ENCODE results near the gene KCNK5. TPM values are rescaled to one million over a fixed set of nuclear protein-coding genes. Genes with fewer than 3 reads are reported as not detected.

KCNK5 gene
- total RNA-seq, 1 donor from 2014 or later, result 15.6 TPM

DNA sequence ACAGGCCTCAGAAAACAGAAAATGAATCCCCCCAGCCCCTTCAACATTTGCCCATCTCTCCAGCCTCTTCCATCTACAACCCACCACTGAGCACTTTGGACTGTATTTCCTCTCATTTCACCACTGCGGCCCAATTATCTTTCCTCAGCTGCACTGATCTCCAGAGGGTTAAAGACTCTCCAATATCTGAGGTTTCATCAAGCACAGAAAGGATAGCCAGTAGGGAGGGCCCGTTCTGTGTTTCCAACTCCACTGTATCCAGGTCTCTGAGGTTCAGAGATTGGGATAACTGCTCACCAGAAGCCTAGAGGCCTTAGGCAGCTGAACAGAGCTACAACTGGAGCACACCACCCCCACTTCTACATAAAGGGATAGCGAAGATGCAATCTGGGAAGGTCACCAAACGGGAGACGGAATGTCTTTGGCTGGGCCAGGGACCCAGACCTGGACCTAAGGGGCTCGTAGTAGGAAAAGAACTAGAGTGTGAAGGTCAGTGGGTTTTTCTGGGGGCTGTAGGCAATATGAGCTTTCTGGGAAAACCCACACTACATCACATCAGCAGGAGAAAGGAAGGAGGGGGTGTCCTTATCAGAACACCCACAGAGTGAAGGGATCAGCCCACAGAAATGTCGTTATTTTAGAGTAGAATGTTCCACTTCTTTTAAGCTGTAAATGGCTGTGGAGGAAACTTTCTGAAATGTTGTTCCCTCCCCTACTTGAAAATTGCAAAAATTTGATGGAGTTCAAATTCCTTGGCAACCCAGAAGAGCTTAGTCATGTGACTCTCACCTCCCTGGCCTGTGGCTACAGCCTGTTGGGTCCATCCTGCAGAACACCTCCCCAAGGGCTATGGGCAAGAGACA, 7.3 kb downstream of the KCNK5 start:
- intact Hi-C loops (cut with DNase I), result no loop called here
- ATAC-seq, result no peak

DNA sequence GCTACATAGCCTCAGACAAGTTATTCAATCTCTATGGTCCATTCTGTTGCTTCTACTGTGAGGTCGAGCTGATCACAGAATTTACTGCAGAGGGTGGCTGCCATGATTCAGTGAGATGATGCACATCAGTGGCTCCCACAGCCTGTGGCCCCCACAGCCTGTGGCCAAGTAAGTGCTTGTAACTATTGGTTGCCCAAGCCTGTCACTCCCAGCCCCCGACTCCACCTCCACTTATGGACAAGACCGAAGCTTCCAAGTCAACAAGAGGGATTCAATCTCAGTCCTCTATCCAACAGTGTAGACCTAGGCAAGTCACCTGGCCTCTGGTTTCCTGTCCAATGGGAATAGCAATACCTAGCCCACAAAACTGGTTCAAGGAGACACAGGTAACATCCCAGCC, 8.2 kb downstream of the KCNK5 start:
- ATAC-seq, result no peak
- intact Hi-C loops (cut with DNase I), result no loop called here
- no peak for DNase-seq (ENCODE audit: low spot score)

More for the DNA sequence above, 7.3 kb downstream of the KCNK5 start:
- DNase-seq (ENCODE audit: low spot score), result no peak

DNA sequence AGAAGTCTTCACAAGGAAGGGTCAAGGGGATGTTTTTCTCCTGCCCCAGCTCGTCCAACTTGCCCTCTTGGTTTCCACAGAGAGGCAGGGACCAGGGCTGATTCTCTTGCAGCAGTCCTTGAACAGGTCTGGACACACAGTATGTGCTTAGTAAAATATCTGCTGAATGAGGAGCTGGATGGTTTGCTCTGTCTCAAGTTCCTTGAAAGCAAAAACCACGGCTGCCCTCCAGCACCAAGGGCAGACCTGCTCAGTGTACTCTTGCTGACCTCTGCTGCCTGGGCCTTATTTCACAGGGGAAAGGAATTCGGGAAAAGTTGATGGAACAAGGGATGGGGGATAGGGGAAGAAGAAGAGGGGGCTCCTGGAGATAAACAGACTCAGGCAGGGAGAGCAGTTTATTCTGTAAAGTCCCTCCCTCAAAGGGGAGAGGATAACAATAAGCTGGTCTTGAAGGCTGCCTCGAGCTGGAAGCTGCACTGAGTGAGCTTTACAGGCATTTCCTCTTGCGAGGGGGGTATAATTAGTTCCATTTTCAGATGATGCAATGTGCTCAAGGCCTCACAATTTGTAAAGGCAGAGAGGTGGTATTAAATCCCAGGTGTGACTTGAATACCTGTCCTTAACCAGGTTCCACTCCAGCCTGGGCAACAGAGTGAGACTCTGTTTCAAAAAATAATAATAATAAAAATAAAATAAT, 10.3 kb downstream of the KCNK5 start:
- ATAC-seq (no peak), DNase-seq (ENCODE audit: low spot score) (no peak)
- intact Hi-C loops (cut with DNase I), result no loop called here

- ATAC-seq, result peak; percentile 67
- no peak for DNase-seq (ENCODE audit: low spot score)
- intact Hi-C loops (cut with DNase I), result no loop called here
Observed at GRCh38 chr6:39217177-39217864, 12.0 kb downstream of the KCNK5 start.

DNA sequence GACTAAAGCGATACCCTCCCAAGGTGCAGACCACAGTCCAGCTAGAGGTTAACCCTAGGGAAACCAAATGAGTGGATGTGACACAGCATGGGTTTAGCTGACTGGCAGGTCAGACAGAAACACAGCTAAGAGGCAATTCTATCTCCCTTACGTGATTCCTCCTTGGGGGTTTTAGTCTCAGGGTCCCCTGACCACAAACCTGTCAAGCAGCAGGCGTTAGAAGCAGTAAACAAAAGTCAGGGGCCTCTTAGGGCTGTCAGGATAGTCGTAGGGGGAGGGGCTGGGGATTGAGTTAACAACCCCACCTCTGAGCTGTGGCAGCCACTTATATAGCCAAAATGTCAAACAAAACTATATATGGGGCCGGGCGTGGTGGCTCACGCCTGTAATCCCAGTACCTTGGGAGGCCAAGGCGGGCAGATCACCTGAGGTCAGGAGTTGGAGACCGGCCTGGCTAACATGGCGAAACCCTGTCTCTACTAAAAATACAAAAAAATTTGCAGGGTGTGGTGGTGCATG, 13.6 kb downstream of the KCNK5 start:
- ATAC-seq (no peak), DNase-seq (ENCODE audit: low spot score) (no peak)
- intact Hi-C loops (cut with DNase I), result no loop called here

GRCh38 chr6:39214846-39215639, 14.2 kb downstream of the KCNK5 start:
- no peak for ATAC-seq
- intact Hi-C loops (cut with DNase I), result no loop called here
- no peak for DNase-seq (ENCODE audit: low spot score)

GRCh38 chr6:39214120-39214813, 15.0 kb downstream of the KCNK5 start:
- ATAC-seq (no peak), DNase-seq (ENCODE audit: low spot score) (no peak)
- intact Hi-C loops (cut with DNase I), result no loop called here

- intact Hi-C loops (cut with DNase I), result no loop called here
- ATAC-seq, result no peak
- no peak for DNase-seq (ENCODE audit: low spot score)
Observed at GRCh38 chr6:39213195-39213920, 15.9 kb downstream of the KCNK5 start.

DNA sequence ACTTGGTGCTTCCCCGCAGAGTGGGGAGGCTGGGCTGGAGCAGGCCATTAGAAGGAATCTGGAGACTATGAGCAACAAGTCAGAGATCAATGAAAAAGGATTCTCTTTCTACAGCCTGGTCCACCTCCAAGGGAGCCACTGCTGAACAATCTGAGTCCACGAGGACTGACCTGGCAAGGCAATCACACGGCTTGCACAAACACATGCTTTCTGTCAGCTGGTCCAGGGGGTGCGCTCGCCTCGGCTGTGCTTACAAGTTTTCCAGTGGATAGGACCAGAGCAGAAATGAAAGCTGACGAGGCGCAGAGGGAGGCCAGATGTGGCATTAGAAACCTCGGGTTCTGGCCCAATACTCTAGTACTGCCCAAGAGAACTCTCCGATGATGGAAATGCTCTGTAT, 18.1 kb downstream of the KCNK5 start:
- ATAC-seq (peak; percentile 38), DNase-seq (ENCODE audit: low spot score) (no peak)
- intact Hi-C loops (cut with DNase I), result no loop called here

GRCh38 chr6:39210450-39210849, 18.8 kb downstream of the KCNK5 start:
- intact Hi-C loops (cut with DNase I), result no loop called here
- ATAC-seq, result no peak
- DNase-seq (ENCODE audit: low spot score), result no peak

DNA sequence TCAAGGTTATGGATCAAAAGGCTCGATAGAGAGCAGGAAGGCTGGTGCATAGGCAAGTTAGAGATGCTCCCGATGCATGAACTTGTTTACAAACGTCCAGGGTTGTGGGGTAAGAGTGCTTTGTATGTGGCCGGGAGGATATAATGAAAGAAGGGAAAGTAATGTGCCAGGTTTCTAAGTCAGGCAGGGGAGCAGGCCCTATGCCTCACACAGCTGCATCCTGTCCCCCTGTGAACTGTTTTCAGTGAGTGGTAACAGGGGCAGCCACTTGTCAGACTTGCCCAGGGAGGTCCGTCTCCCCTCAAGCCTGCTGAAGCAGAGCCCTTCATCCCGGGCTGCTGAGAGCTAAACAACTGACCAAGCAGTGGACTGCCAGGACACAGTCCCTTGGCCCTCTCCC, 19.4 kb downstream of the KCNK5 start:
- no peak for DNase-seq (ENCODE audit: low spot score)
- ATAC-seq, result no peak
- intact Hi-C loops (cut with DNase I), result no loop called here

DNA sequence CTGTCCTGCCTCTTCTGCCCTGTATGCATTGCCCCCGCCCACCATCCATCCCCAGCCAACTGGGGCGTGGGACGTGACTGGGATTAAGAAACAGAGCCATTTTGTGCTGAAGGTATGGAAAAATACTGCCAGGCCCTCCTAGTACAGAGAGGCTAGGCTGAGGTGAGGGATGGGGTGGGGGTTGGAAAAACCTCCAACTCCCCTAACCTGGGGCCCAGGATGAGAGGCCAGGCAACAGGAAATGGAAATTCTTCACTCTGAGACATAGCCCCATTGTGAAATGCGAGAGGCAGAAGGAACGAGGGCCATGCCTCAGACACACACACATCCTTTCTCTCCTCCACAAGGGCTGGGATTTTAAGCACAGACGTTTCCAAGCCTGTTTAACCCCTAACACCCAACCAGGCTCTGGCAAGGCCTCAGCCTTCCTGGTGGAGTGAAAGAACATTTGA, 19.9 kb downstream of the KCNK5 start:
- ATAC-seq, result no peak
- intact Hi-C loops (cut with DNase I), result no loop called here
- DNase-seq (ENCODE audit: low spot score), result no peak

DNA sequence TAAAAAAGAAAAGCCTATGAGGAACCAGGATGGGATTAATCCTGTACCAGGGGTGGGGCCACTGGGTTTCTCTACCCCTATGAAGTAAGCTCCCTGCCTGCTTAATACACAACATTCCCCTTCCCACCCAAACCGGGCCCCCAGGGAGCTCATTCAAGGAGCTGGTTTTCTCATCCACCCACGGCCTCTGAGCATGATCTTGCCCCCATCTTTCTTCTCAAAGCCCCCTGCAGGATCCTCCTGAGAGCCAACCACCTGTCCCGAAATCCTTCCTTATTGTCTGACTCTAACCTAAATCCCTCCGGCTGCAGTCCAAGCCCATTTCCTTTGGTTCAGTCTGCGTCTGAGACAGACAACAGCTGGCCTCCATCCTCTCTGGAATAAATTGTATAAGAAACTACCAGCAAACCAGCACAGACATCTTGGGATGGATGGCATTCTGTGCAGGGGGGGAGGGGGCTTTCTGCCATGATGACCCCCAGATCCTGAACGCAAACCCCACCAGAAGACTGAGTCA, 21.0 kb downstream of the KCNK5 start:
- intact Hi-C loops (cut with DNase I), result no loop called here
- DNase-seq (ENCODE audit: low spot score), result no peak
- ATAC-seq, result no peak

DNA sequence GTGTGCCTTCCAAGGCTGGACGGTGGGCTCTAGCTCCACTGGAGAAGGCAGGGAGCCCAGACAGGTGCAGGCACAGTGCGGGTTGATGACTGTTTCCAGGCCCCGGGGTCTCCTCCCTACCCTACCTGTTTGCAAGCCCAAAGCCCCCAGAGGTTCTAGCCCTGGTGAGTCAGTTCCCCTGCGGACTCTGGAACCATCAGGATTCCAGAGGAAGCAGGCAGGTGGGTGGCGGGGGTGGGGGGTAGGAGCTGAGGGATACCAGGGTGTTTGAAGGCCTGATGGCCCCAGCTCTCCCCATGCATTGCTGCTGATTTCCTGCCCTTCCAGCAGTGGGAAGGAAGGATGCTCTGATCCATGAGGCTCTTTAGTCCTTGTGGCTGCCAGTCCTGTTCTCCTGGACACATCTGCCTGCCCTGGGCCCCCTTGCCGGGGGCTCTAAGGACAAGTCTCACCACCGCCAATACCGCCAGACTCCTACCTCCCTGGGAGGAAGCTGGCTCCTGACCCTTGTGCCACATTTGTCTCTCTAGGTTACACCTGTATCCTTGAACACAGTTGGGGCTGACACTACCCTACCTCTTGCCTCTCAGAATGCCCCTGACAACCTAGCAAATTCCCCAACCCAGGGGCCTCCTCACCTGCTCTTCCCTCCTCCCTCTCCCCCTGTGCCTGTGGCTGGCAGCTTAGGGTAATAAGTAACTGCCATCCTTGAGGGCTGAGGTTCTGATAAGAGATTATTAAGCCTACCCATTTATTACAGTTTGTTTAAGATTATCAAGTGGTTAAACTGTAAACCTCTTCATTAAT, 21.7 kb downstream of the KCNK5 start:
- intact Hi-C loops (cut with DNase I), result no loop called here
- ATAC-seq (no peak), DNase-seq (ENCODE audit: low spot score) (no peak)

DNA sequence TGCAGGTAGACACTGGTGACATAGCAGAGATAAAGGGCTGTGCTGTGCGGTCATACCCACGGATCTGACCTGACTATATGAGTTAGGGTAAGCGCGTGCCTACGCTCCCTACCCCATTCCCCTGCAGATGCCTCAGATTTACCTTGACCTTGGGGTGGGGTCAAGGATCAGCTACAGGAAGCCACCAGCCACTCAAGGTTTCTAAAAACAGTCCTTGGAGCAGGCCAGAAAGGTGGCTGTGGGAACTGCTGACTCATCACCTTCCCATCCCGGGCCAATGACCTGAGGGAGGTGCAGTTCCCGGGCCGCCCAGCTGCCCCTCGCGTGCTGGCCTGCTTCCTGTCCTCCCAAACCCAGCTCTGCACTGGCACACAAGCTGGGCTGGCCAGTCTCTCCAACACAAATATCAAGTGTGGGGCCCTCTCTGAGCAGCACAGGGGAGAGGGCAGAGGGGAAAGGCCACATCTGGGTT, 23.0 kb downstream of the KCNK5 start:
- intact Hi-C loops (cut with DNase I), result no loop called here
- ATAC-seq (no peak), DNase-seq (ENCODE audit: low spot score) (no peak)

GRCh38 chr6:39204646-39205244, 24.5 kb downstream of the KCNK5 start:
- DNase-seq (ENCODE audit: low spot score) (no peak), ATAC-seq (peak; percentile 18)
- intact Hi-C loops (cut with DNase I), result no loop called here

Measured in sciatic nerve (tissue), 2 donors.